ENCODE results near the gene OLFML2A. TPM values are rescaled to one million over a fixed set of nuclear protein-coding genes. Genes with fewer than 3 reads are reported as not detected.

OLFML2A gene
- total RNA-seq, 4 donors from 2014 or later = 40.7 to 64.3 (median 50.2) TPM

GRCh38 chr9:124768334-124768733 is 8.6 kb upstream of the OLFML2A start:
- intact Hi-C loops (cut with DNase I) = no loop called here
- Histone ChIP-seq H3K4me3 (replicated peaks in 1 of 3) (no peak overlapping the region), H3K36me3 (no peaks in the 10 kb centered on the region), H3K9me3 (no peaks in the 10 kb centered on the region), H3K4me1 (peaks cover 37 to 40% of the 10 kb centered on the region in 2 donors), H3K27me3 (no peaks in the 10 kb centered on the region), H3K27ac (peak overlapping the region in 2 of 3 donors; percentile 31 to 32)
- no peak for DNase-seq
- WGBS, 2 donors = 43 to 47% methylated on average over 3 of the region's 3 CpGs
- no peak for TF ChIP-seq CTCF (IDR thresholded peaks at IDR 0.05)
- TF ChIP-seq POLR2A (IDR thresholded peaks at IDR 0.05) = no peak

GRCh38 chr9:124768750-124769548 is 8.0 kb upstream of the OLFML2A start:
- H3K27me3 ChIP-seq = no peaks in the 10 kb centered on the region
- no peak for DNase-seq
- peaks cover 34 to 38% of the 10 kb centered on the region in 2 donors for H3K4me1 ChIP-seq
- H3K4me3 ChIP-seq (replicated peaks in 1 of 3) = peak overlapping the region; percentile 0 to 72 (median 67)
- 45% methylated on average over 11 of the region's 11 CpGs for WGBS, 2 donors
- intact Hi-C loops (cut with DNase I) = no loop called here
- no peak for TF ChIP-seq CTCF (IDR thresholded peaks at IDR 0.05)
- no peak for TF ChIP-seq POLR2A (IDR thresholded peaks at IDR 0.05)
- no peaks in the 10 kb centered on the region for H3K36me3 ChIP-seq
- no peaks in the 10 kb centered on the region for H3K9me3 ChIP-seq
- H3K27ac ChIP-seq = peak overlapping the region; percentile 73 to 91 (median 86)

GRCh38 chr9:124769549-124770358 is 7.2 kb upstream of the OLFML2A start:
- TF ChIP-seq POLR2A (IDR thresholded peaks at IDR 0.05) = peak in 1 of 2 donors; percentile 6
- TF ChIP-seq CTCF (IDR thresholded peaks at IDR 0.05) = no peak
- intact Hi-C loops (cut with DNase I) = loop anchor here (10.0 kb wide), 1 partner anchor 475 kb away; the partner anchor contains the start of gene HSPA5
- WGBS, 2 donors = 6 to 9% methylated on average over 56 of the region's 56 CpGs
- H3K27ac ChIP-seq = peak overlapping the region; percentile 73 to 91 (median 86)
- DNase-seq = peak; percentile 42 to 46
- peaks cover 30 to 35% of the 10 kb centered on the region in 2 donors for H3K4me1 ChIP-seq
- peak overlapping the region; percentile 0 to 72 (median 67) for H3K4me3 ChIP-seq (replicated peaks in 1 of 3)
- no peaks in the 10 kb centered on the region for H3K9me3 ChIP-seq
- H3K36me3 ChIP-seq = no peaks in the 10 kb centered on the region
- no peaks in the 10 kb centered on the region for H3K27me3 ChIP-seq

GRCh38 chr9:124770359-124771020 is 6.4 kb upstream of the OLFML2A start:
- no peaks in the 10 kb centered on the region for H3K27me3 ChIP-seq
- peak; percentile 68 to 75 for DNase-seq
- H3K36me3 ChIP-seq = no peaks in the 10 kb centered on the region
- TF ChIP-seq POLR2A (IDR thresholded peaks at IDR 0.05) (no peak), CTCF (IDR thresholded peaks at IDR 0.05) (no peak)
- peaks cover 23 to 34% of the 10 kb centered on the region in 2 donors for H3K4me1 ChIP-seq
- intact Hi-C loops (cut with DNase I) = loop anchor here (10.0 kb wide), 1 partner anchor 474 kb away; the partner anchor contains the start of gene HSPA5
- peak overlapping the region; percentile 46 to 72 (median 67) for H3K4me3 ChIP-seq (replicated peaks in 1 of 3)
- WGBS, 2 donors = 1 to 2% methylated on average over 32 to 40 of the region's 43 CpGs
- H3K27ac ChIP-seq = peak overlapping the region; percentile 73 to 91 (median 86)
- no peaks in the 10 kb centered on the region for H3K9me3 ChIP-seq

Data from thyroid gland (tissue), 4 donors.